ENCODE results near the gene AFF3.

DNA sequence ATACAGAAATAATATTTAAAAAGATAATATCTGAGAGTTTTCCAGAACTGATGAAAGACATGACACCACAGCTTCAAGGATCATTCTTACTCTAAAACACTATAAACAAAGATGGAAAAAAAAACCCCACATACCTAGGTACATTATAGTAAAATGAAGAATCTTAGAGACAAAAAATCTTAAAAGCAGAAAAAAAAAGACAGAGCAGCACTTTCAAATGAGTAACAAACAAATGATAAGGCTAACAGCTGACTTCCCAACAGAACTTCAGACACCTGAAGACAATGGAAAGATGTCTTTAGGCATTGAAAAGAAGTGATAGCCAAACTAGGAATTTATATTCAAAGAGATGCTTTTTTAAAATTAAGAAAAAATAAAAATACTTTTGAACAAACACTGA lies 21.2 kb upstream of the AFF3 start:
- TF ChIP-seq, protein P1, sequence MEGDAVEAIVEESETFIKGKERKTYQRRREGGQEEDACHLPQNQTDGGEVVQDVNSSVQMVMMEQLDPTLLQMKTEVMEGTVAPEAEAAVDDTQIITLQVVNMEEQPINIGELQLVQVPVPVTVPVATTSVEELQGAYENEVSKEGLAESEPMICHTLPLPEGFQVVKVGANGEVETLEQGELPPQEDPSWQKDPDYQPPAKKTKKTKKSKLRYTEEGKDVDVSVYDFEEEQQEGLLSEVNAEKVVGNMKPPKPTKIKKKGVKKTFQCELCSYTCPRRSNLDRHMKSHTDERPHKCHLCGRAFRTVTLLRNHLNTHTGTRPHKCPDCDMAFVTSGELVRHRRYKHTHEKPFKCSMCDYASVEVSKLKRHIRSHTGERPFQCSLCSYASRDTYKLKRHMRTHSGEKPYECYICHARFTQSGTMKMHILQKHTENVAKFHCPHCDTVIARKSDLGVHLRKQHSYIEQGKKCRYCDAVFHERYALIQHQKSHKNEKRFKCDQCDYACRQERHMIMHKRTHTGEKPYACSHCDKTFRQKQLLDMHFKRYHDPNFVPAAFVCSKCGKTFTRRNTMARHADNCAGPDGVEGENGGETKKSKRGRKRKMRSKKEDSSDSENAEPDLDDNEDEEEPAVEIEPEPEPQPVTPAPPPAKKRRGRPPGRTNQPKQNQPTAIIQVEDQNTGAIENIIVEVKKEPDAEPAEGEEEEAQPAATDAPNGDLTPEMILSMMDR (IDR thresholded peaks at IDR 0.05) = no peak
- no peak for TF ChIP-seq POLR2A (IDR thresholded peaks at IDR 0.05)
- no peak for TF ChIP-seq POLR2AphosphoS5 (IDR thresholded peaks at IDR 0.05)
